GM12892 (cell line): ENCODE data around the gene ZBTB12. TPM values are rescaled to one million over a fixed set of nuclear protein-coding genes. Genes with fewer than 3 reads are reported as not detected.

Experiments used
- DNase-seq: peaks from one replicate; pipeline ENCODE4 v3.0.0; 2011; ENCODE audit not compliant: insufficient read length
- FAIRE-seq: peaks from 2 replicates; lab custom pipeline; 2011; peaks lifted over from hg19 to GRCh38; lab: Jason Lieb, UNC
- POLR2A ChIP-seq: IDR thresholded peaks from 2 replicates; pipeline ENCODE4 v1.6.1; 2011; ENCODE audit warnings: low read depth, low read length, control low read depth
- POLR2AphosphoS5 ChIP-seq: IDR thresholded peaks from 2 replicates; pipeline ENCODE4 v1.6.1; 2011; ENCODE audit warnings: low read depth, low read length, control low read depth
- TAF1 ChIP-seq: IDR thresholded peaks from 2 replicates; pipeline ENCODE4 v1.6.1; 2011; ENCODE audit warnings: low read depth, mild to moderate bottlenecking, control low read depth, low read length, borderline replicate concordance
- polyA plus RNA-seq: library from polyadenylated mRNA; unstranded; fragments of >200 nt; gene quantifications from one replicate; pipeline ENCODE4 v1.2.1, GENCODE V29; 2012; ENCODE audit warnings: missing spikeins, inconsistent platforms; ENCODE audit not compliant: missing spikeins

ZBTB12 gene
- 2.1 TPM for polyA plus RNA-seq

- no peak for TF ChIP-seq TAF1
- no peak for TF ChIP-seq POLR2A
- TF ChIP-seq POLR2AphosphoS5, result no peak
- FAIRE-seq (peak; percentile 83), DNase-seq (peak; percentile 83)
Observed at GRCh38 chr6:31901953-31902643, at the start of gene ZBTB12. ZBTB12 (minus strand) TSS chr6:31902086; CDS start chr6:31901305, 781 bp downstream.

GRCh38 chr6:31949926-31950548 is 48.2 kb upstream of the ZBTB12 start:
- DNase-seq (no peak), FAIRE-seq (no peak)
- no peak for TF ChIP-seq TAF1
- no peak for TF ChIP-seq POLR2AphosphoS5
- no peak for TF ChIP-seq POLR2A

GRCh38 chr6:31948753-31949413 is 47.0 kb upstream of the ZBTB12 start:
- DNase-seq, result no peak
- TF ChIP-seq POLR2A, result 0 out of 2 replicates have a peak, but pooled peaks have one; percentile 32
- no peak for TF ChIP-seq POLR2AphosphoS5
- TF ChIP-seq TAF1, result no peak
- no peak for FAIRE-seq

GRCh38 chr6:31948306-31948705 is 46.4 kb upstream of the ZBTB12 start:
- no peak for DNase-seq
- no peak for FAIRE-seq
- TF ChIP-seq POLR2AphosphoS5 (no peak), POLR2A (no peak), TAF1 (no peak)

- TF ChIP-seq POLR2AphosphoS5 (no peak), TAF1 (no peak), POLR2A (no peak)
- DNase-seq (no peak), FAIRE-seq (no peak)
Observed at GRCh38 chr6:31947864-31948263, 46.0 kb upstream of the ZBTB12 start.

- DNase-seq (no peak), FAIRE-seq (no peak)
- TF ChIP-seq POLR2AphosphoS5 (no peak), TAF1 (no peak), POLR2A (no peak)
Observed at GRCh38 chr6:31947070-31947675, 45.3 kb upstream of the ZBTB12 start.

- no peak for FAIRE-seq
- TF ChIP-seq POLR2A (no peak), POLR2AphosphoS5 (no peak)
- no peak for DNase-seq
Observed at GRCh38 chr6:31946370-31946885, 44.5 kb upstream of the ZBTB12 start.

GRCh38 chr6:31945507-31946369 is 43.9 kb upstream of the ZBTB12 start, which contains the start of gene CFB:
CFB (plus strand) TSS chr6:31946095; CDS start chr6:31946222, 127 bp downstream.
- DNase-seq (no peak), FAIRE-seq (no peak)
- TF ChIP-seq TAF1 (no peak), POLR2A (no peak), POLR2AphosphoS5 (no peak)

- DNase-seq (no peak), FAIRE-seq (no peak)
- TF ChIP-seq POLR2A (no peak), TAF1 (no peak), POLR2AphosphoS5 (no peak)
Observed at GRCh38 chr6:31945154-31945506, 43.2 kb upstream of the ZBTB12 start.

- FAIRE-seq (no peak), DNase-seq (no peak)
- TF ChIP-seq POLR2A (no peak), TAF1 (no peak), POLR2AphosphoS5 (no peak)
Observed at GRCh38 chr6:31943742-31944141, 41.9 kb upstream of the ZBTB12 start.
